Caco-2 (cell line): Measurements from ENCODE around the gene CGB8. TPM values are rescaled to one million over a fixed set of nuclear protein-coding genes. Genes with fewer than 3 reads are reported as not detected.
A peak's percentile ranks its signal among the peaks of the same experiment; 100 is the strongest.
"Not testable (repeated sequence)": the region's sequence is repeated elsewhere in the genome, so short reads cannot be mapped to it uniquely, and the experiment has no call there.

Experiments used
- BruUV-seq: library from RNA; stranded (reverse); fragments of 400-500 nt; replicated peaks from 2 replicates; lab custom pipeline; 2021; lab: Mats Ljungman, UMichigan
- CTCF ChIA-PET: fragments of 300-600 bp; sonication (Branson Sonifier 250); formaldehyde crosslinking; loops from one replicate; lab custom pipeline; 2022; ENCODE audit warnings: antibody characterized with exemption; lab: Charles Lee
- POLR2A ChIA-PET: fragments of 300-600 bp; sonication (Branson Sonifier 250); formaldehyde crosslinking; loops from one replicate; lab custom pipeline; 2022; ENCODE audit warnings: antibody characterized with exemption; lab: Charles Lee
- DNase-seq, 2 experiments: peaks; one replicate each; pipeline versions ENCODE4 v3.0.0 to v3.0.0-alpha.2; 2020 to 2022
- H3K27me3 ChIP-seq: replicated peaks from 2 replicates; pipeline ENCODE4 v1.6.0; 2011; ENCODE audit warnings: low read length; ENCODE audit not compliant: control insufficient read depth, insufficient read depth
- H3K36me3 ChIP-seq: 2 replicates; pipeline ENCODE4 v1.5.1; 2011; ENCODE audit warnings: low read length; ENCODE audit not compliant: control insufficient read depth, insufficient read depth
- H3K4me1 ChIP-seq: fragments of 250-450 bp; sonication (Bioruptor Pico); 2 replicates; pipeline ENCODE4 v1.5.1; 2020; ENCODE audit warnings: mild to moderate bottlenecking
- H3K4me3 ChIP-seq: 2 replicates; pipeline ENCODE4 v1.5.1; 2011; ENCODE audit warnings: low read depth, mild to moderate bottlenecking, control low read depth, low read length
- H3K9me3 ChIP-seq: fragments of 250-450 bp; sonication (Bioruptor Pico); 2 replicates; pipeline ENCODE4 v1.5.1; 2020; ENCODE audit warnings: mild to moderate bottlenecking, moderate library complexity
- H3K27ac Mint-ChIP-seq: one replicate; pipeline ENCODE4 v1.8.0; 2022; ENCODE audit warnings: mixed read lengths; ENCODE audit not compliant: unreplicated experiment
- H3K27me3 Mint-ChIP-seq: one replicate; pipeline ENCODE4 v1.8.0; 2022; ENCODE audit warnings: mixed read lengths; ENCODE audit not compliant: insufficient read depth, unreplicated experiment
- H3K36me3 Mint-ChIP-seq: one replicate; pipeline ENCODE4 v1.8.0; 2022; ENCODE audit warnings: mild to moderate bottlenecking, mixed read lengths; ENCODE audit not compliant: insufficient read depth, unreplicated experiment
- H3K4me1 Mint-ChIP-seq: one replicate; pipeline ENCODE4 v1.8.0; 2022; ENCODE audit warnings: low read depth, mixed read lengths; ENCODE audit not compliant: unreplicated experiment
- H3K4me3 Mint-ChIP-seq: one replicate; pipeline ENCODE4 v1.8.0; 2022; ENCODE audit warnings: mild to moderate bottlenecking, moderate library complexity, mixed read lengths; ENCODE audit not compliant: unreplicated experiment
- H3K9me3 Mint-ChIP-seq: one replicate; pipeline ENCODE4 v1.8.0; 2022; ENCODE audit warnings: mixed read lengths; ENCODE audit not compliant: unreplicated experiment
- intact Hi-C: fragments of 100-400 bp; cut with micrococcal nuclease; formaldehyde crosslinking; loops from one replicate; pipeline ENCODE4 v1.10.0; 2022; ENCODE audit not compliant: unreplicated experiment
- total RNA-seq: library from RNA; stranded (reverse); gene quantifications from 2 replicates; pipeline ENCODE4 v1.2.3, GENCODE V29; 2022
- TF ChIP-seq, protein P1 (sequence below), 2 experiments: fragments of 200-600 bp in 1 of 2; IDR thresholded peaks; 1 replicate in 1 of 2; 2 replicates in 1 of 2; pipeline versions ENCODE4 v1.5.1 to v1.8.0; 2011 to 2022; ENCODE audit warnings: antibody characterized with exemption in 1 of 2, control low read depth in 1 of 2, inconsistent platforms in 1 of 2, low read depth in 1 of 2, low read length in 1 of 2, mild to moderate bottlenecking in 1 of 2, moderate library complexity in 1 of 2; ENCODE audit not compliant: insufficient read depth in 1 of 2, severe bottlenecking in 1 of 2, unreplicated experiment in 1 of 2

The CGB8 gene
- total RNA-seq, 1 experiment from 2014 or later, result not detected

DNA sequence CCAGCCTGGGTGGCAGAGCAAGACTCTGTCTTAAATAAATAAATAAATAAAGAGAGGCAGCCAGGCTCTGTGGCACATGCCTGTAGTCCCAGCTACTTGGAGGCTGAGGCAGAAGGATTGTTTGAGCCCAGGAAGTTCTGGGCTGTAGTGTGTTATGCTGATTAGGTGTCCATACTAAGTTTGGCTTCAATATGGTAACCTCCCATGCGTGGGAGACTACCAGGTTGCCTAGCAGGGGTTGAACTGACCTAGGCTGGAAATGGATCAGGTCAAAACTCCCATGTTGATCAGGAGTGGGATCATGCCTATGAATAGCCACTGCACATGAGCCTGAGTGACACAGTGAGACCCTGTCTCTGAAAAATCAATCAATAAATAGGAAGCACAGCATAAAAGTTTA lies 32.4 kb upstream of the CGB8 start:
- intact Hi-C loops, result no loop called here
- H3K36me3 ChIP-seq, result no peaks in the 10 kb centered on the region
- no peak for DNase-seq
- no peak overlapping the region for H3K4me3 ChIP-seq
- Mint-ChIP-seq H3K36me3 (peaks cover 18% of the 10 kb centered on the region), H3K4me3 (no peak overlapping the region), H3K9me3 (no peaks in the 10 kb centered on the region), H3K4me1 (peaks cover 10% of the 10 kb centered on the region), H3K27ac (no peak overlapping the region), H3K27me3 (no peaks in the 10 kb centered on the region)
- ChIA-PET POLR2A (no interaction called here), CTCF (no interaction called here)
- no TSS peak for BruUV-seq
- TF ChIP-seq, protein P1, sequence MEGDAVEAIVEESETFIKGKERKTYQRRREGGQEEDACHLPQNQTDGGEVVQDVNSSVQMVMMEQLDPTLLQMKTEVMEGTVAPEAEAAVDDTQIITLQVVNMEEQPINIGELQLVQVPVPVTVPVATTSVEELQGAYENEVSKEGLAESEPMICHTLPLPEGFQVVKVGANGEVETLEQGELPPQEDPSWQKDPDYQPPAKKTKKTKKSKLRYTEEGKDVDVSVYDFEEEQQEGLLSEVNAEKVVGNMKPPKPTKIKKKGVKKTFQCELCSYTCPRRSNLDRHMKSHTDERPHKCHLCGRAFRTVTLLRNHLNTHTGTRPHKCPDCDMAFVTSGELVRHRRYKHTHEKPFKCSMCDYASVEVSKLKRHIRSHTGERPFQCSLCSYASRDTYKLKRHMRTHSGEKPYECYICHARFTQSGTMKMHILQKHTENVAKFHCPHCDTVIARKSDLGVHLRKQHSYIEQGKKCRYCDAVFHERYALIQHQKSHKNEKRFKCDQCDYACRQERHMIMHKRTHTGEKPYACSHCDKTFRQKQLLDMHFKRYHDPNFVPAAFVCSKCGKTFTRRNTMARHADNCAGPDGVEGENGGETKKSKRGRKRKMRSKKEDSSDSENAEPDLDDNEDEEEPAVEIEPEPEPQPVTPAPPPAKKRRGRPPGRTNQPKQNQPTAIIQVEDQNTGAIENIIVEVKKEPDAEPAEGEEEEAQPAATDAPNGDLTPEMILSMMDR (IDR thresholded peaks at IDR 0.05; ENCODE audit: insufficient read depth in 1 of 2, low read depth in 1 of 2, low read length in 1 of 2, severe bottlenecking in 1 of 2, unreplicated experiment in 1 of 2), result no peak
- H3K9me3 ChIP-seq, result no peaks in the 10 kb centered on the region
- H3K27me3 ChIP-seq, result no peaks in the 10 kb centered on the region
- H3K4me1 ChIP-seq, result 0 out of 2 replicates have a peak, but pooled peaks cover 5% of the 10 kb centered on the region

GRCh38 chr19:49080392-49080791 lies 31.5 kb upstream of the CGB8 start:
- POLR2A ChIA-PET, result no interaction called here
- Mint-ChIP-seq H3K27ac (no peak overlapping the region), H3K4me3 (no peak overlapping the region), H3K9me3 (no peaks in the 10 kb centered on the region), H3K36me3 (peaks cover 9% of the 10 kb centered on the region), H3K4me1 (peaks cover 10% of the 10 kb centered on the region), H3K27me3 (no peaks in the 10 kb centered on the region)
- TF ChIP-seq, protein P1 (IDR thresholded peaks at IDR 0.05; ENCODE audit: insufficient read depth in 1 of 2, low read depth in 1 of 2, low read length in 1 of 2, severe bottlenecking in 1 of 2, unreplicated experiment in 1 of 2), result no peak
- Histone ChIP-seq H3K9me3 (no peaks in the 10 kb centered on the region), H3K27me3 (no peaks in the 10 kb centered on the region), H3K36me3 (no peaks in the 10 kb centered on the region), H3K4me1 (0 out of 2 replicates have a peak, but pooled peaks cover 5% of the 10 kb centered on the region), H3K4me3 (no peak overlapping the region)
- CTCF ChIA-PET, result no interaction called here
- no TSS peak for BruUV-seq
- intact Hi-C loops, result no loop called here
- DNase-seq, result no peak

DNA sequence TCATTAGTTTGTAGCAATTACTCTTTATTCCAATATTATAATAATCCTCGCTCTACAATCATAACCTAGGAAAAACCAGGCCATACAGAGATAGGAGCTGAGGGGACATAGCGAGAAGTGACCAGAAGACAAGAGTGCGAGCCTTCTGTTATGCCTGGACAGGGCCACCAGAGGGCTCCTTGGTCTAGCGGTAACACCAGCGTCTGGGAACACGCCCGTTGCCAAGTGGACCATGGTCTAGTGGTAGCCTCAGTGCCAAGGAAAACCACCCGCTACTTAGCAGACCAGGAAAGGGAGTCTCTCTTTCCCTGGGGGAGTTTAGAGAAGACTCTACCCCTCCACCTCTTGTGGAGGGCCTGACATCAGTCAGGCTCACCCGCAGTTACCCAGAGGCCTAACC lies 26.0 kb upstream of the CGB8 start:
- TF ChIP-seq, protein P1 (IDR thresholded peaks at IDR 0.05; ENCODE audit: insufficient read depth in 1 of 2, low read depth in 1 of 2, low read length in 1 of 2, severe bottlenecking in 1 of 2, unreplicated experiment in 1 of 2), result peak; percentile 37 to 59
- H3K9me3 Mint-ChIP-seq, H3K36me3 ChIP-seq, H3K4me3 Mint-ChIP-seq, H3K27ac Mint-ChIP-seq, H3K9me3 ChIP-seq, H3K27me3 Mint-ChIP-seq, H3K27me3 ChIP-seq, BruUV-seq, H3K4me3 ChIP-seq: not testable (repeated sequence)
- intact Hi-C loops, result loop anchor here (1.0 to 5.0 kb wide), 3 partner anchors 58 to 288 kb away; partner anchors contain the start of genes GYS1, LHB and RUVBL2
- H3K4me1 Mint-ChIP-seq, result peaks cover 15% of the 10 kb centered on the region
- CTCF ChIA-PET, result interaction anchor here (0.7 to 1.8 kb wide), 7 partner anchors 10 to 267 kb away, joined by 3 to 16 read pairs (median 8); partner anchors contain the start of gene NTF4
- DNase-seq, result peak; percentile 56 to 68
- H3K36me3 Mint-ChIP-seq, result peaks cover 15% of the 10 kb centered on the region
- peaks cover 11% of the 10 kb centered on the region for H3K4me1 ChIP-seq
- POLR2A ChIA-PET, result interaction anchor here (1.3 kb wide), 1 partner anchor 10 kb away, joined by 7 read pairs; the partner anchor contains the start of gene NTF4
